GM19438 (cell line): Measurements from ENCODE around the gene ZBP1.

ENCODE experiments used
- ATAC-seq: cut with Tn5 transposase; IDR thresholded peaks from one replicate; pipeline ENCODE4 v1.9.1; 2021; ENCODE audit warnings: low read depth; ENCODE audit not compliant: unreplicated experiment

ZBP1 gene

GRCh38 chr20:57658833-57659516, 38.7 kb upstream of the ZBP1 start:
- no peak for ATAC-seq

GRCh38 chr20:57658447-57658832, 38.2 kb upstream of the ZBP1 start:
- ATAC-seq: no peak

- no peak for ATAC-seq
These were observed 37.6 kb upstream of the ZBP1 start for GRCh38 chr20:57657535-57658446.

DNA sequence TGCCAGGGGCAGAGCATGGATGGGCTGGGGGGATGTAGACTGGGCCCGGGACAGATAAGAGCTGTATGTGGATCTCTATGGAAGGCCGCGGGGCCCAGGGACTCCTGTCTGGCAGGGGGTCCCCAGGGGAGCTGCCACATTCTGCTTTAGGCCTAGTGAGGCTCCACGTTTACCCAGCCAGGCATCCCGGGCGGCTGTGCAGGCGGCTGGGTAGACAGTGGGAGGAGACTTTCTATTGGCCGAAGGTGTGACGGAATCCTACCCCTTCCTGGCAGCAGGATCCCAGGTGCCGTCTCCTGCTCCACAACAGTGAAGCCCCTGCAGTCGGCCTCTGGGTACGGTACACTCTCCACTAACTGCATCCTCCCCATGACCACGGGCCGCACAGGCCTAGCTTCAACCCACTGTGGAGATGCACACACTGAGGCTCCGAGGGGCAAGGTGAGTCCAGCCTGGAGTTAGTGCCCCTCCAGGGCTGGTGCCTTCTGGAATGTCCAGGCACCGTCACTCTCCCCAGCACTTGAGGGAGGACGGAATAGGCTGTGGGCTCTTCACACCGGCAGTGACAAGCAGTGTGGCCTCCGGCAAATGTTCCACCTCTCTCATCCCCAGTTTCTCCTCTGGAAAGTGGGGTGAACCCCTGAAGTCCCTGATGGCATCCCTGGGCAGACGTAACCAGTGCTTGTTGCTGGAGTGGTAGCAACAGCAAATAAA, 36.8 kb upstream of the ZBP1 start:
- no peak for ATAC-seq

- ATAC-seq: no peak
These were observed 36.1 kb upstream of the ZBP1 start for GRCh38 chr20:57656252-57656820.

DNA sequence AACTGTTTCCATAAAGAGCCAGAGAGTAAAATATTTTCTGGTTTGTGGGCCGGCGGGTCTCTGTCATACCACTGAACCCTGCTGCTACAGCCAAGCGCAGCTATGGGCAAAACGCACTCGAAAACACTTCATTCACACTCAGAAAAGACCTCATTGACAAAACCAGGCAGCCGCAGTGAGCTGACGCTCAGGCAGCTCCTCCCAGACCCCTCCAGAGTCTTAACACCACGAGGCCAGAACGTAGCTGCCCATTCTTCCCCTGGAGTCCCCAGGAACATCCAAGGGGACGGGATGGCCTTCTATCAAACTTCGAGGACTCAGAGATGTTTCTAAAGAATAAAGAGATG, 35.6 kb upstream of the ZBP1 start:
- ATAC-seq: no peak

DNA sequence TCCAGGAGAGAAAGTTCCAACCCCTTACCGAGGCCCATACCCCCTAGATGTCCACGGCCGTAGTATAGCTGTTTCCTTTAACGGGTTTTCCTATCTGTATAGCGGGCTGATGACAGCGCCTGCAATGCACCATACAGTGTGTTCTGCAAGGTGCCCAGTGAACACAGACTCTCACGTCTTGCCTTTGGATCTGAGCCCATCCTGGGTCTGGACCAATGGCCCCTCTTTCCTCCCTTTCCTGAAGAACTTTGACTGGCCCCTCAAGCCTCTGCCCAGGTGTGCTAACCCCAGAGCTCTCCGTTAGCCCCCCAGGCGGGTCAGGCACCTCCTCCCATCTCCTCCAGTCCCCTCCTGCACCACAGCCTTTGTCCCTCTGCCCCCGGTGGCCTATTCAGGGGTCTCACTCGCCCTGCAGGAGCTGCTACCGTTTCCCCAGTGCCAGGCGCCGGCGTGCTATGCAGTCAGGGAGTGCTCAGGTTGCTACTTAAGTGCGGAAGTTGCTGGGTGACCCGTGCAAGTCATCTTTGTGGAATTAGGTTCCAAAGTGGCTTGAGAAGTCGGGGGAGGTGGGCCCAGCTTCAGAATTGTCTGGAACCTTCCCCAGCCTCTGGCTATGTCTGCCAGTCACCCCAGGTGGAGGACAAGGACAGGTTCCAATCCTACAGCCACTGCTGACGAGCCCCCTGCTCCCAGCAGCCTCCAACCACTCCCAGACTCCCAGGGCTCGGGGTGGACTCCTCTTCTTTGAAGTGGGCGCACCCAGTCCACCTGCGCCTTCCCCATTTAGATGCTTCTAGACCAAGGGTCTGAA, 35.0 kb upstream of the ZBP1 start:
- no peak for ATAC-seq

GRCh38 chr20:57654363-57654997, 34.3 kb upstream of the ZBP1 start:
- no peak for ATAC-seq

- no peak for ATAC-seq
These were observed 33.7 kb upstream of the ZBP1 start for GRCh38 chr20:57653910-57654309.

DNA sequence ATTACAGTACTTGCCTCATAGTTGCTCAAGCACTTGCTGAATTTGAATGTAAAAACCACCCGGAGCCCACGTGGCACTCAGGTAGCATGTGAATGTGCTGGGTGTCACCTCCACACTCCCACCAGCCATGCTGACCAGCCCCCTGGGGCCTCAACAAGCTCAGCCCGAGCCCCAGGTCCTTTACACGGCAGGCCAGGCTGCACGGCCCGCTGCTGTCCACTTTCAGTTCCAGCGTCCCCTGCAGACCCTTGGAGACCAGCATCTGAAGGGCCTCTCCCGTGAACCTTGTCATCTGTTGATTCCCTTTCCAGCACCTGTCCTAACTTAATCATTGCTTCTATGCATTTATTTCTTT, 33.3 kb upstream of the ZBP1 start:
- ATAC-seq: no peak

- no peak for ATAC-seq
These were observed 32.6 kb upstream of the ZBP1 start for GRCh38 chr20:57652606-57653545.

DNA sequence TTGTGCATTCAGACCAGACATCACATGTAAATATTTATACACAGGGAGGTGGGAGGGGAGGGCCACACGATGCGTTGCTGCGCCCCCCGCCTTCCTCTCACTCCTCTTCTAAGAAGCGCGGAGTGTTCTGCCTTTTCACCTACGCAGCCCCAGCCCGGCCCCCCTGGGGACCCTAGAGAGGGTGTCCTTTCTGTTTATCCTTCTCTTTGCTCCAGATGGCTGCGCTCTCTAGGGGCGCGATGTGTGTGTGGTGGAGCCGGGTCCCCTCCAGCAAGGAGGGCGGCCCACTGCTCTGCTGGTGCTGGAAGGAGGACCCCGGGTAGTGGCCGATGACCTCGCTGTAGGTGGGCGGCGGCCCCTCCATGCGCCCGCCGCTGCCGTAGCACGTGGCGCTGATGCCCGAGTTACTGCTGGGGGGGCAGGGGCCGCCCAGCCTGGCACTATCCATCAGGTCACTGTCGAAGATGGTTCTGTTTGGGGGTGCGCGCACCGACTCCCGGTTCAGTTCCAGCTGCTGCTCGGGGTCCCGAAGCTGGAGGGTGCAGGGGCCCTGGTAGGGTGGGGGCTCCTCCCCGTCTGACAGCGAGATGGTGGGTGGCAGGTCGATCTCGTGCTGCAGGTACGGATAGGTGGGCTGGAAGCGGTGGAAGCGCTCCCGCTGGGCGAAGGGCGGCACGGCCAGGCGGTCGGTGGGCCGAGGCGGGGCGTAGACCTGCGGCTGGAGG, 31.8 kb upstream of the ZBP1 start:
- no peak for ATAC-seq

- no peak for ATAC-seq
These were observed 30.7 kb upstream of the ZBP1 start for GRCh38 chr20:57650756-57651483.

- no peak for ATAC-seq
These were observed 30.0 kb upstream of the ZBP1 start for GRCh38 chr20:57650266-57650665.

DNA sequence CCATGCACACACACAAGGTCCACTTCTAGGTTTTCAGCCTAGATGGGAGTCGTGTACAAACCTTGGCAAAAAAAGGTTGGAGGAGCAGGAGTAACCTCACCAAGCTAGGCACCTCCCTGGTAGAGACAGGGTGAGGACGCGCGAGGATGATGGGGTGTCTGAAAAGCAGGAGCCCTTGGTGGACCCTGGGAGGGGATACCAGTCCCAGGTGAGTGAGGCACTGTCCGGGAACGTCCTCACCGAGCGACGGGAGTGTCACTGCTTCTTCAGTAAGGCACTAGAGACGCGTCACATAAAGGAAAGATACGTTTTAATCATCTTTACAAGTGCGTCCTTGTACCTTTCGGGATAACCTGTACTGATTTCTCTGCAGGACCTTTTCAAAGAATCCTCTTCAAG, 29.4 kb upstream of the ZBP1 start:
- no peak for ATAC-seq

DNA sequence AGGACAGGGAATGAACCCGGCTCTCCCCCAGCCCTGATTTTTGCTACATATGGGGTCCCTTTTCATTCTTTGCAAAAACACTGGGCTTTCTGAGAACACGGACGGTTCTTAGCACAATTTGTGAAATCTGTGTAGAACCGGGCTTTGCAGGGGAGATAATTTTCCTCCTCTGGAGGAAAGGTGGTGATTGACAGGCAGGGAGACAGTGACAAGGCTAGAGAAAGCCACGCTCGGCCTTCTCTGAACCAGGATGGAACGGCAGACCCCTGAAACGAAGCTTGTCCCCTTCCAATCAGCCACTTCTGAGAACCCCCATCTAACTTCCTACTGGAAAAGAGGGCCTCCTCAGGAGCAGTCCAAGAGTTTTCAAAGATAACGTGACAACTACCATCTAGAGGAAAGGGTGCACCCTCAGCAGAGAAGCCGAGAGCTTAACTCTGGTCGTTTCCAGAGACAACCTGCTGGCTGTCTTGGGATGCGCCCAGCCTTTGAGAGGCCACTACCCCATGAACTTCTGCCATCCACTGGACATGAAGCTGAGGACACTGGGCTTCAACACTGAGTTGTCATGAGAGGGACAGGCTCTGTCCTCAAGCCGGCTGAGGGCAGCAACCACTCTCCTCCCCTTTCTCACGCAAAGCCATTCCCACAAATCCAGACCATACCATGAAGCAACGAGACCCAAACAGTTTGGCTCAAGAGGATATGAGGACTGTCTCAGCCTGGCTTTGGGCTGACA, 28.8 kb upstream of the ZBP1 start:
- no peak for ATAC-seq
